HG03066 (cell line): Measurements from ENCODE around the gene SMCO2.

Source experiments
- ATAC-seq: cut with Tn5 transposase; IDR thresholded peaks from one replicate; pipeline ENCODE4 v1.9.1; 2021; ENCODE audit warnings: low read depth; ENCODE audit not compliant: unreplicated experiment

SMCO2 gene

GRCh38 chr12:27446436-27446835 lies at the start of gene SMCO2:
SMCO2 (plus strand) TSS chr12:27446736; CDS start chr12:27470632, 23,896 bp downstream.
- no peak for ATAC-seq

GRCh38 chr12:27398466-27398865 lies 48.1 kb upstream of the SMCO2 start:
- ATAC-seq: no peak

GRCh38 chr12:27399074-27399473 lies 47.5 kb upstream of the SMCO2 start:
- no peak for ATAC-seq

GRCh38 chr12:27400856-27401354 lies 45.6 kb upstream of the SMCO2 start:
- ATAC-seq: no peak

- ATAC-seq: no peak
These were observed 34.5 kb upstream of the SMCO2 start for GRCh38 chr12:27412047-27412446.

- ATAC-seq: no peak
These were observed 23.8 kb upstream of the SMCO2 start for GRCh38 chr12:27422697-27423096.

GRCh38 chr12:27424631-27425230 lies 21.8 kb upstream of the SMCO2 start:
- ATAC-seq: no peak

- no peak for ATAC-seq
These were observed 21.2 kb upstream of the SMCO2 start for GRCh38 chr12:27425306-27425705.

- ATAC-seq: no peak
These were observed 19.6 kb upstream of the SMCO2 start for GRCh38 chr12:27426743-27427487.

GRCh38 chr12:27427824-27428223 lies 18.7 kb upstream of the SMCO2 start:
- no peak for ATAC-seq

- no peak for ATAC-seq
These were observed 18.1 kb upstream of the SMCO2 start for GRCh38 chr12:27428466-27428865.

GRCh38 chr12:27429606-27430005 lies 16.9 kb upstream of the SMCO2 start:
- ATAC-seq: no peak

- ATAC-seq: no peak
These were observed 15.4 kb upstream of the SMCO2 start for GRCh38 chr12:27431185-27431584.

- no peak for ATAC-seq
These were observed 11.6 kb upstream of the SMCO2 start for GRCh38 chr12:27434673-27435565.

- no peak for ATAC-seq
These were observed 10.5 kb upstream of the SMCO2 start for GRCh38 chr12:27436029-27436428.

GRCh38 chr12:27436768-27437167 lies 9.8 kb upstream of the SMCO2 start:
- no peak for ATAC-seq

GRCh38 chr12:27437839-27438238 lies 8.7 kb upstream of the SMCO2 start:
- no peak for ATAC-seq

GRCh38 chr12:27447761-27448160 lies 1.2 kb downstream of the SMCO2 start:
- ATAC-seq: no peak

GRCh38 chr12:27449026-27449425 lies 2.5 kb downstream of the SMCO2 start:
- ATAC-seq: no peak

- ATAC-seq: no peak
These were observed 3.5 kb downstream of the SMCO2 start for GRCh38 chr12:27449893-27450534.
